HG02938 (cell line): Measurements from ENCODE around the gene LMNB1.
A peak's percentile ranks its signal among the peaks of the same experiment; 100 is the strongest.
"Not testable (repeated sequence)": the region's sequence is repeated elsewhere in the genome, so short reads cannot be mapped to it uniquely, and the experiment has no call there.

Experiments
- ATAC-seq: cut with Tn5 transposase; IDR thresholded peaks from one replicate; pipeline ENCODE4 v1.9.1; 2021; ENCODE audit warnings: mild to moderate bottlenecking, moderate library complexity; ENCODE audit not compliant: unreplicated experiment

The LMNB1 gene

DNA sequence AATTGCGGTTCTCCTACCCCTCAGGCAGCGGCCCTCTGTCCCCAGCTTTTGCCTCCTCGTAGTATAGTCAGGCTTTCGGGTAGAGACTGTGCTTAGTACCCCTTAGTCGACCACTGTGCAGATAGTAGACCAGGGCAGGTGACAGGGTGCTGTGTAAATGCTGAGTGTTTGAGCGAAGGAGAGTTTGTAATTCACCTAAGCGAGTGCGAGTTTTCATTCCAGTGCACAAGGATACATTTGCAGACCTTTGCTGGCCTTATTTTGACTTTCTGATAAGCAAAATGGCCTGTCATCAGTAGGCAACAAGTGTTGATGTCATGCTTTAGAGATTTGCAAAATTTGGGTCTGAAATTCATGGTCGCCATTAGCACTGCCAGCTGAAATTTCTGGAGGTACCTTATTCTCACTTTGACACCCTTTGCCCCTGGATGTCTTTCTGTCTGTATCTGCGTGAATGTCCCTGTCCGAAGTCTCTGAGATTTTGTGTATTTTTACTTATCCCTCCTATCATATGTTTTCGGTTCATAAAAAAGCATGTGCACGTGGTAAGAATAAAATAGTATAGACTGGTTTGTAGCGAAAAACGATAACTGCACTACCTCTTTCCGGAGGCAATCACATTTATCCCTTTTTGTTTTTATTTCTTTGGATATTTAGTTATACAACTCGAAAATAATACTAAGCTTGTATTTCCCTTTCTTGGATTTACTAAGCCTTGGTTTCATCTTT is 1.9 kb downstream of the LMNB1 start:
- peak; percentile 4 for ATAC-seq

DNA sequence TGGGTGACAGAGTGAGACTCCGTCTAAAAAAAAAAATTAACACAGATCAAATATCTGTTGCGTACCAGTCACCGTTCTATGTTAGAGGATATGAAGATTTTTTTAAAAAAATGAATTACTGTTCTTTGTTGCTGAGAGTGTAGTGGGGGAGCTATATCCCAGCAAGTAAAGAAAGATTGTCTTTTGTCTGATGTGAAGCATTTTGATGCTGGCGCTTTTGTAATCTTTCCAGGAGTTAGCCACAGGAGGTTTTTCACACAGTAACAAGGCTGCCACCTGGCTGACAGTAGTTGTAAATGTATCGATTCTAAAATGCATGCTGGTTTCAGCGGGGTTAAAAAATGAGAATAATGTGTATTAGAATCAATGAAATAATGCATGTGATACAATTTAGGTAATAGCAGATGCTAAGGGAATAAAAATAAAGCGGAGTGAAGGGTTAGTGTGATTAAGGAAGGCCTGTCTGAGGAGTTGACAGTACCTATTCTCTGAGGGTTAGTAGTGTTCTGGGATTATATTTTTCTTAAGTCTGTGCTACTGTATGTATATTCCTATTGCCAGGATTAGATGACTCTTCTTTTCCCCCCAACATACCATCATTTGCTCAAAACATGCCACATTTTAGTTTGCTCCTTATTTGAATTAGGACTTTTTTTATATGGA is 3.4 kb downstream of the LMNB1 start:
- no peak for ATAC-seq

DNA sequence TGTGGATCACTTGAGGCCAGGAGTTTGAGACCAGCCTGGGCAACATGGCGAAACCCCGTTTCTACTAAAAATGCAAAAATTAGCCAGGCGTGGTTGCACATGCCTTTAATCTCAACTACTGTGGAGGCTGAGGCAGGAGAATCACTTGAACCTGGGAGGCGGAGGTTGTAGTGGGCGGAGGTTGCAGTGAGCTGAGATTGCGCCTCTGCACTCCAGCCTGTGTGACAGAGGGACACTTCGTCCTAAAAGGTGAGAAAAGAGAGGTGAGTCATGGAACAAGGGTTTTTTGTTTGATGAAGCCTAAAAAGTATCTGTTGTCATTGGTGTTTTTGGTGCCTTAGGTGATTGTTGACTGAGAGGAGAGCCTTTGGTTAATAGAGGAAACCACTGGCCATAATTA is 11.5 kb downstream of the LMNB1 start:
- not testable (repeated sequence) for ATAC-seq

DNA sequence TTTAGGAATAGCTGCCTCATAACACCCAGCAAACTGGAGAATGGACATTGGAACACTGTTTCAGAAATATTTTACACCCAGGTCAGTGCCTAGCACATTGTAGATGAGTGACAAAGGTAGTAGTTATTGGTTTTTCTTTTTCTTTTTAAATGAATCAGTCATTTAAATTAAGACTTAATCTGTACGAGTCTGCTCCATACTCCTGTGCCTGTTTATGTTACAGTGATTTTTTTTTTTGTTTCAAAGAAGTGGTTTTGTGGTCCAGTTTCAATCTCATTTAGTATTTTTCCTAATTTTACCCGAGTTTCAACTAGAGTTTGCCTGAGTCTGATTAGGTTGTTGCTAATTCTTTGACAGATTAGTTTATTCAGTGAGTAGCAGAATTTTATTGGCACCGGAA is 16.2 kb downstream of the LMNB1 start:
- ATAC-seq: no peak

DNA sequence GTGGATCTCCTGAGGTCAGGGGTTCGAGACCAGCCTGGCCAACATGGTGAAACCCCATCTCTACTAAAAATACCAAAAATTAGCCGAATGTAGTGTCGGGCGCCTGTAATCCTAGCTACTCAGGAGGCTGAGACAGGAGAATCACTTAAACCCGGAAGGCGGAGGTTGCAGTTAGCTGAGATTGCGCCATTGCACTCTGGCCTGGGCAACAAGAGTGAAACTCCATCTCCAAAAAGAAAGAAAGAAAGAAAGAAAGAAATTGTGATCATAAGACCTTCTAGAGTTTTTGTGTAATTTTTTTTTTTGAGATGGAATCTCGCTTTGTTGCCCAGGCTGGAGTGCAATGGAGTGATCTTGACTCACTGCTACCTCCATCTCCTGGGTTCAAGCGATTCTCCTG is 16.7 kb downstream of the LMNB1 start:
- ATAC-seq: not testable (repeated sequence)

DNA sequence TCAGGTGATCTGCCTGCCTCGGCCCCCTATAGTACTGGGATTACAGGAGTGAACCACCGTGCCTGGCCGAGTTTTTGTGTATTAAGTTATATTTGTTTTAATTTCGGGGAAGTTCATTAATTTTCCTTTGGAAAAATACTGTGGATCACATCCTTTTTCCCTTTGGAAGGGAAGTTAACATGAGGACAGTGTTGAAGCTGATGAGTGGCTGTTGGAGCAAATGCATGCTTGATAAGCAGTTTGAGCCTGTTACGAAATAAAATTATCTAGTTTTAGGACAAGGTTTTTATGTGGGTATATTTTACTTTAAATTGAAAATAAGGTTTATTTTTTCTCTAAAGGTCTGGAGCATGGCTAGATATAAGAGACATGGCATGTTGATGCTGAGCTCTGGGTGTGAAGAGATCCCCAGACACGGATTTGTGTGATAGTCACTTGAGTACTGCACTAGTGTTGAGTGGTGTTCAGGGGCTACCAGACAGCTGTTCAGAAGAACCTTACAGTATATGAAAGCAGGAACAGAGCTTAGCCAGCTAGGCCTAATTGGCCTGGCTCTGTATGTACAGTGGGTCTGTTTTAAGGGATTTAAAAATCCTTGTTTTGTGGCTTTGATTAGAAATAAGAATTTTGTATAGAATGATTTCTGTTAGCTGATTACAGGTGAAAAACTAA is 17.4 kb downstream of the LMNB1 start:
- ATAC-seq: peak; percentile 35

DNA sequence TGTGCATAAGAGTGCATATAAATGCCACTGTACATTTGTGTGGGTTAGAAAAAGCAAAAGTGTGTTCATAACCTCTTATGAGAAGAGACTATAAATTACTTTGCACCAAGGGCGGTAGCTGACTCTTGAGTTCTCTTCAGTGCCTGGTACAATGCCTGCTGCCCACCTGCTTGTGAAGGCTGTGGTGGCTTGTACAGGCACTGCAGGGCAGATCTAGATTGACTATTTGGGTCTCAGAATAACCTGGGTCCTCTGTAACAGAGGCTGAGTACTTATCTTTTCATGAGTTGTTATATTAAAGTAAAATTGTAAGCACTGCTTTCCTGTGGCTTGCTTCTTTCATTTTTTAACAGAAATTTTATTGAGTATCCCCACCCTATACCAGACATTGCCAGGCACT is 22.8 kb downstream of the LMNB1 start:
- ATAC-seq: no peak

DNA sequence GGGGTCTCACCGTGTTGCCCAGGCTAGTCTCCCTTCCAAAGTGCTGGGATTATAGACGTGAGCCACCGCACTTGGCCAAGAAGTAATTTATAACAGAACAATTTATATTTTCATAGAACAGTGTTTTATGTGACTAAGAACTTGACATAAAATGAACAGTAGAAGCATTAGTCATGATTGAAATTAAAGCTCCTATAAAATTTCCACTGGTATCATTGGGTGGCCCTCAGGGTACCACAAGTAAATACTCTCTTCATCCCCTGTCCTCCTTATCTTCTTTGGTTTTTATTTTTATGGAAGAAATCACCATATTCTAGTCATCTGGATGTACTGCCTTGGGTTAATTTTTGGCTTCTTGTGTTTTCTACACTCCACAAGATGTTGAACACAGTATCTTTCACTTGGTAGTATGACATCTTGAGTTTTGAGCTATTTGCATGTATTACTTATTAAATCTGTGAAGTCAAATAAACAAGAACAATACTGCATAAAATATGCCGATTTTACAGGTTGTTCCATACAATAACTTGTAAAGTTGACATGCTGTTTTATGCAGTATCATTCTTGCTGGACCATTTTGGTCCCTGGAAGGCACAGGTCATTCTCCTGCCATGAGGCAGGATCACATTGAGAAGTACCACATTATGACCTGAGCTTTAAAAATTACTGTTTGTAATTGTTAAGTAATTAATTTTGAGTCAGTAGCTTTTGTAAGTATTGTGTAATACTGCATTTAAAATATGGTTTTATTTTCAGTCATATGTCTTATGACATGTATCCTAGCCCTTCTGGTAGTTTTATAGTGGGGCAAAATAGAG is 24.4 kb downstream of the LMNB1 start:
- ATAC-seq: peak; percentile 3

DNA sequence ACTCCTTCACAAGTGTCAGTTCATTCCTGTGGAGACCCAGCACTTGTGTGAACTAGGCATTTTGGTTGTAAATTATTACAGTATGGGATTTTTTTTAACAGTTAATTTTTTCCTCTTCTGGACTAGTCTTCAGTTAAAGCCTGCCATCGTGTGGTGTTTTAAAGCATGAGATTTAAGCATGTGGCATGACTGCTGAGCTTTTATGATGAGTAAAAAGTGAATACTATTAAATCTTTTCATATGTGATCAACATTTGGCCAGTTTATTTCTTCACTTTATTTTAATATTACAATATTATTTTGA is 25.0 kb downstream of the LMNB1 start:
- ATAC-seq: peak; percentile 43

DNA sequence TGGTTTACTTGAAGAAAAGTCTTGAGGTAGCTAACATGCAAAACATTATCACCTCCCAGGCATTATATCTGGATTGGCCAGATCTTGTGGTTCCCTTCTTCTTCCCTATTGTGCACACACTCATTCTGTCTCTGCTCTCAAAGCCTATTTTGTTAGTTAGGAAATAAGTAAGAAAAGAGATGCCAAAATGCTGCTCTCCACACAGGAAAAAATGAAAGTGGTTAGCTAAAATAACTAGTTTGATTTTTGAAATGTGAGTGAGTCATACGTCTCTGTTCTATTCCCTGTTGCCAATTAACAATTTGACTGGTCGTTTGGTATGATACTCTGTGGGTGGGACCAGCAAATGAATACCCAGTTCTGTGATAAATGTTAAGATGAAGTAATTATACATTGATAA is 28.1 kb downstream of the LMNB1 start:
- ATAC-seq: no peak

DNA sequence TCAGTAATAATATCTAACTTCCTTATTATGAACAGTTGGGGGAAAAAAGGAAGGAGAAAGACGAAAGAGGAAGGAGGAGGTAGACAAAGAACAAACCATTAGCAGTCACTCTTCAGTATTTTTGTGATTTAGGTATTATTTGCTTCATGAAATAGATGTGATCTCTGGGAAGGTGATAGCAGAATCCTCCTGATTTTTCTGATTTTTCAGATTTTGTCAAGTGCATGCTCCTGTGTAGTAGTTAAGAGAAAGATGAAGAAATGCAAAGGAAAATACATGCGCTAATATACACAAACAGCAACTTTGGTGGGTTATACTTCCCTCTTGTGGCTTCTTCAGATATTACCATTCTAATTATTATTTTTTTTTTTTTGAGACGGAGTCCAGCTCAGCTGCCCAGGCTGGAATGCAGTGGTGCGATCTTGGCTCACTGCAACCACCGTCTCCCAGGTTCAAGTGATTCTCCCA is 31.6 kb downstream of the LMNB1 start:
- ATAC-seq: peak; percentile 43

DNA sequence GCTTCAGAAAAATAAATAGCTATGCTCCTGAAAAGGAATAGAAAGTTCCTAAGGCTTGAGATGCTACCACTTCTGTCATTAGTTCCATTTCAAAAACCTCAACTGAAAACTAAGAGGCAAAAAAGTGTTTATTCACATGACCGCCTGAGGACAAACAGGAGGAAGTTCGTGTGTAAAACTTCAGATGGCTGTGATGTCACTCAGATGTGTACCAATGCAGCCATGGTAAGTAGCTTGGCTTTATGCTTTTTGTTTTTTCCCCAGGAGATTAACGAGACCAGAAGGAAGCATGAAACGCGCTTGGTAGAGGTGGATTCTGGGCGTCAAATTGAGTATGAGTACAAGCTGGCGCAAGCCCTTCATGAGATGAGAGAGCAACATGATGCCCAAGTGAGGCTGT is 33.0 kb downstream of the LMNB1 start:
- no peak for ATAC-seq

DNA sequence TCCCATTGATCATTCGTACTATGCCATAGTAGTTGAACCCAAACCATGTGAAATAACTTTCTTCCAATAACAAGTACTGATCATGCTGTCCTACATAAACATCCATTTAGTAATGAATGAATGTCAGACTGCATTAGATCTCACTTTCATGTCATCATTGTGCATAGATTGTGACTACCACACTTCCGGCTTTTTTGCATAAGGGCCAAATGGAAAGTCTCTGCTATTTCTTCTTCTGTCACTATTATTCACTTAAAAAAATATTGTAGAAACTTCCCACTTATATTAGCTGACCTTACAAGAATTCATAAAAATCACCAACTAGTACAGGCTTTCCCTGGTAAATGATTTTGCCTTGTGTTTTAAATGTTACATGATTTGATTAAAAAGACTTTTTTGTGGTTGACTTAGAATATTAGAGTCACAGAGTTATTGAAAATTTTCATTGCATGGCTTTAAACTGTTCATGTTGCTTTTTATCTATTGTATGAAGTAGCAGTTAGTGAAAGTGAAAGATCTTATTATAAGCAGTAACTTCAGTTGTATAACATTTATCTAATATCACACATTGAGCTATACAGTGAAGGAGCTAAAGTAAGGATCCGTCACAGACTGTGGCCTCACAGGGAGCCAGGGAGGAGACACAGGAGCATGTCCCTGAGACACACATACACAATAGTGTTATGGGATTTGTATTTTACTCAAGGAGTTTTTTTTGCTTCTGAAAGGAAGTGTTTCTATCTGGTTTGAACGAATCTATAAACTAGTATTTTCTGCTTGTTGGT is 33.9 kb downstream of the LMNB1 start:
- no peak for ATAC-seq

DNA sequence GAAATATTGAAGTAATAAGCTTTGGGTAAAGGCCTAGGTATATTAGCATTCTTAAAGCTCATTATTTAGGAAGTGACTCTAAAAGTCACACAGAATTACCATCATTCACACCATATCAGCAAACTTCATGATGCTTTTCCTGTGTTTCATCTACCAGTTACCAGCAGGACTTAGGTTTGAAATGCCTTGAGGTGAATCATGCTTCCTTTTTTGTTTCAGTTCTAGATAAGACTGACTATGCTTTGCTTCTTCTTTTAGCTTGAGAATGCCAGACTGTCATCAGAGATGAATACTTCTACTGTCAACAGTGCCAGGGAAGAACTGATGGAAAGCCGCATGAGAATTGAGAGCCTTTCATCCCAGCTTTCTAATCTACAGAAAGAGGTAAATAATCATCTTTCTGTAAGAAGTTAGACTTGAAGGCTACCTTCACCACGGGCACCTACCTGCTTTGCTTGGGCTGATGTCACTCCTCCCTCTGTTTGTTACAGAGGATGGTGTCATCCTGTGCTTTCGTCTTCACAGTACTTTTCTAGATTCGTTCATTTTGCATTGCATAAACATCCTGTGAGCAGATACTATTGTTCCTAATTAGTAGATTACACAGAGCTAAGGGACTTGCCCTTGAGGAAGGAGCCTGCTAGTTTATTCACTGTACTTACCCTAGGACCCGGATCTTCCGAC is 34.7 kb downstream of the LMNB1 start:
- ATAC-seq: no peak

DNA sequence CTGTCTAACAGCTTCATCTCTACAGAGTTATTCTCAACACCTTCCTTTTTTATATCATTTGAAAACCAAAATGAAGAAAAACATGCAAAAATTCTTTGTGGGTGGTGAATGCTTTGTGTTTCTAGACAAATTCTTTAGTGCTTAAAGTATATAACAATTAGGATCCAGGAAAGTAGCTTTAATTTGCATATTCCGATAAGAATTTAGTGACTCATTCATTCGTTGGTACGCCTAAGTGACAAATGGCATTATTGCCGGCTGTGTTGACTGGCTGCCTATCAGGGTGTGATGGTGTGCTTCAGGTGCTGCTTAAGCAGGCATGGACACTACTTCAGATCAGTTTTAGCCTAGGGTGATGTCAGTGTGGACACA is 35.2 kb downstream of the LMNB1 start:
- no peak for ATAC-seq

DNA sequence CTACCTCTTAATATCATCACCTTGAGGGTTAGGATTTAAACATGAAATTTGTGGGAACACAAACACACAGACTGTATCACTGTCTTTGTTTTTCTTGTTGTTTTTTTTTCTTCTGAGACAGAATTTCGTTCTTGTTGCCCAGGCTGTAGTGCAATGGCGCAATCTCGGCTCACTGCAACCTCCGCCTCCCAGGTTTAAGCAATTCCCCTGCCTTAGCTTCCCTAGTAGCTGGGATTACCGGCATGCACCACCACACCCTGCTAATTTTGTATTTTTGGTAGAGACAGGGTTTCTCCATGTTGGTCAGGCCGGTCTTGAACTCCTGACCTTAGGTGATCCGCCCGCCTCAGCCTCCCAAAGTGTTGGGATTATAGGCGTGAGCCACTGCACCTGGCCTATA is 36.9 kb downstream of the LMNB1 start:
- not testable (repeated sequence) for ATAC-seq

DNA sequence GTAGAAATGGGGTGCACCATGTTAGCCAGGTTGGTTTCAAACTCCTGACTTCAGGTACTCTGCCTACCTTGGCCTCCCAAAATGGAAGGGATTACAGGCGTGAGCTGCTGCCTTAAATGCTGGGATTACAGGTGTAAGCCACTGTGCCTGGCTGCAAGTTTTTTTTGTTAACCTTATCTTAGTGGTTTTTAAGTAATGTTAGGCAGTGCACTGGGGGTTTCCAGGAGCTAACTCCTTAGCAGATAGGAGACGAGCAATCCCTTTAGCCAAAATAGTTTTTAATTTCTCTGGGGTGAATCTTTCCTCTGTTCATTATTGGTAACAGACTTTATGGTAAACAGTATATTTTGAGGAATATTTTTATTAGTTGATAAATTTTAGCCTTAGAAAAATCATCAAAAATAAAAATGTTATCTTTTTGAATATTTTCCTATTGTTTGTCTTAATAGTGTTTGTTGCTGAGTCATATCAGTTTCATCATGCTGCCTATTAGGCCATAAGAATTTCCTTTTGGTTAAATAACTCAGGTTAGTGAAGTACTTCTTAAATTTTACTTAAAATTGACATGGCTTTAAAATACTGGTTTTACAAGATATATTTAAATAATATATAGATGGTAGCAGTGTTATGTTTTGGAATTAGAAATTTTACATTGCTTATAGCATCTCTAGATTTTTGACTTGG is 37.9 kb downstream of the LMNB1 start:
- ATAC-seq: no peak

DNA sequence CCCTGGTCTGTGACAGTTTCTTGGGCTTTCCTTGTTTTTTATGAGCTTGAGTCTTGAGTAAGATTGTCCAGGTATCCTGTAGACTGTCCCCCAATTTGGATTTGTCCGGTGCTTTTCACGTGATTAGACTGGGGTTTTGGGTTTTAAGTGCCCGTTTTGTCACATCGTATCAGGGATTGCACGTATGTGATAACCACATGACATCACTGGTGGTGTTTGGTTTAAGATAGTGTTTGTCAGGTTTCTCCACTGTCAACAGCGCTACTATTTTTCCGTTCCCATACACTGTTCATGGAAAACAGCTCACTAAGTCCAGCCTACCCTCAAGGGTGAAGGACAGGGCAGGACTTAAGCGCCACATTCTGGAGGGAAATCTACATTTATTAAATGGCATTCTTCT is 39.7 kb downstream of the LMNB1 start:
- ATAC-seq: no peak

DNA sequence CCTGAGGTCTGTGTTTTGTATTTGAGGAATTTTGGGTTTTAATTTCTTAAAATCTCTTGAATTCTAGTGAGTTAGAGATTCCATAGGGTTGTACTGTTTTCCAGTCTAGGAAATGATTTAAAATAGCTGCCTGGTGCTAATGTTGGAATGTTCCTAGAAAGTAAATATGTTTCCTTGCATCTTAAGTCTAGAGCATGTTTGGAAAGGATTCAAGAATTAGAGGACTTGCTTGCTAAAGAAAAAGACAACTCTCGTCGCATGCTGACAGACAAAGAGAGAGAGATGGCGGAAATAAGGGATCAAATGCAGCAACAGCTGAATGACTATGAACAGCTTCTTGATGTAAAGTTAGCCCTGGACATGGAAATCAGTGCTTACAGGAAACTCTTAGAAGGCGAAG is 41.8 kb downstream of the LMNB1 start:
- ATAC-seq: no peak

DNA sequence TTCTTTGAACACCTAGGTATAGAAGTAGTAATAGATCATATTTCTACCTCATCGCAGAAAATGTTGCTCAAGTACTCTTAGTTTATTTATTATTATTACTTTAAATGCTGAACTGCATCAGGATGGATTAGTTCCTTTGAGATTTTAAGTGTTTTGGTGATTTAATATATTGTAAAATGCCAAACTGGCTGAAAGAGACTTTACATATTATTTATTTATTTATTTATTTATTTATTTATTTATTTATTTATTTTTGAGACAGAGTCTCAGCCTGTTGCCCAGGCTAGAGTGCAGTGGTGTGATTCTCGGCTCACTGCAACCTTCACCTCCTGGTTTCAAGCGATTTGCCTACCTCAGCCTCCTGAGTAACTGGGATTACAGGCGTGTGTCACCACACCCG is 42.3 kb downstream of the LMNB1 start:
- no peak for ATAC-seq
